Endodermal cell (in vitro differentiated cells): ENCODE results near the gene CDH26. TPM values are rescaled to one million over a fixed set of nuclear protein-coding genes. Genes with fewer than 3 reads are reported as not detected.

Experiments used
- DNase-seq: peaks from one replicate; pipeline ENCODE4 v3.0.0-alpha.2; 2017
- H3K27ac ChIP-seq: 2 replicates; pipeline ENCODE4 v1.5.1; 2013; ENCODE audit warnings: mild to moderate bottlenecking, low read depth, low read length, moderate library complexity
- H3K27me3 ChIP-seq: 2 replicates; pipeline ENCODE4 v1.6.1; 2013; ENCODE audit warnings: mild to moderate bottlenecking, low read length, moderate library complexity; ENCODE audit not compliant: insufficient read depth, control insufficient read depth, poor library complexity, severe bottlenecking
- H3K36me3 ChIP-seq: 2 replicates; pipeline ENCODE4 v1.7.0; 2013; ENCODE audit warnings: mild to moderate bottlenecking, low read length, moderate library complexity; ENCODE audit not compliant: control insufficient read depth, insufficient read depth
- H3K4me1 ChIP-seq: one replicate; pipeline ENCODE4 v1.7.0; 2013; ENCODE audit warnings: low read length; ENCODE audit not compliant: control insufficient read depth, insufficient read depth
- H3K4me3 ChIP-seq: 2 replicates; pipeline ENCODE4 v1.5.1; 2013; ENCODE audit warnings: mild to moderate bottlenecking, low read length, moderate library complexity
- H3K9ac ChIP-seq: 2 replicates; pipeline ENCODE4 v1.6.1; 2013; ENCODE audit warnings: mild to moderate bottlenecking, low read length, moderate library complexity; ENCODE audit not compliant: poor library complexity, severe bottlenecking; ENCODE audit errors: extremely low read depth
- H3K9me3 ChIP-seq: 2 replicates; pipeline ENCODE4 v1.6.1; 2013; ENCODE audit warnings: mild to moderate bottlenecking, low read length, moderate library complexity; ENCODE audit not compliant: control insufficient read depth
- H3K27ac Mint-ChIP-seq: 2 replicates; pipeline ENCODE4 v1.8.0; 2020; ENCODE audit warnings: mixed read lengths
- H3K27me3 Mint-ChIP-seq: 2 replicates; pipeline ENCODE4 v1.8.0; 2021; ENCODE audit warnings: mild to moderate bottlenecking, mixed read lengths; ENCODE audit not compliant: insufficient read depth
- H3K36me3 Mint-ChIP-seq: 2 replicates; pipeline ENCODE4 v1.8.0; 2020; ENCODE audit warnings: low read depth, mixed read lengths
- H3K4me1 Mint-ChIP-seq: 2 replicates; pipeline ENCODE4 v1.8.0; 2020; ENCODE audit warnings: mixed read lengths
- H3K4me3 Mint-ChIP-seq: 2 replicates; pipeline ENCODE4 v1.8.0; 2020; ENCODE audit warnings: mild to moderate bottlenecking, moderate library complexity, mixed read lengths
- H3K9me3 Mint-ChIP-seq: 2 replicates; pipeline ENCODE4 v1.8.0; 2020; ENCODE audit warnings: mild to moderate bottlenecking, mixed read lengths
- WGBS, 2 experiments: methylation state at CpG; one replicate each; pipeline versions ENCODE4 v1.1.5 to v1.1.7; 2013; ENCODE audit warnings: missing lambda C conversion rate in 2 of 2, mixed read lengths in 1 of 2; ENCODE audit not compliant: insufficient coverage in 1 of 2, insufficient read length in 1 of 2; 5-methylcytosine and 5-hydroxymethylcytosine counted together
- total RNA-seq, 2 donors: library from RNA; stranded (reverse); fragmentation: NEBNext Ultra II Directional in 1 of 2; extraction: Animal tissue kit (Norgen Biotek cat#: 25700) in 1 of 2; gene quantifications; 2 replicates in 1 of 2; 3 replicates in 1 of 2; pipeline ENCODE4 v1.2.1, GENCODE V29; 2021
- TF ChIP-seq, protein P1 (sequence below): fragments of 200-600 bp; sonication (generic); conservative IDR thresholded peaks from 2 replicates; pipeline ENCODE4 v1.5.0; 2021; ENCODE audit warnings: antibody characterized with exemption, mild to moderate bottlenecking

CDH26 gene
- total RNA-seq, 2 donors from 2014 or later: 0.97 to 2.0 TPM

GRCh38 chr20:59935457-59936185, 22.6 kb upstream of the CDH26 start:
- peaks cover 11% of the 10 kb centered on the region for H3K9me3 Mint-ChIP-seq
- H3K27ac Mint-ChIP-seq: no peak overlapping the region
- Histone ChIP-seq H3K27ac (no peak overlapping the region), H3K36me3 (no peaks in the 10 kb centered on the region), H3K4me1 (no peaks in the 10 kb centered on the region), H3K4me3 (no peak overlapping the region), H3K9me3 (no peaks in the 10 kb centered on the region), H3K9ac (no peak overlapping the region), H3K27me3 (peaks cover 11% of the 10 kb centered on the region)
- H3K27me3 Mint-ChIP-seq: peaks cover 49% of the 10 kb centered on the region
- no peak for DNase-seq
- H3K4me3 Mint-ChIP-seq: no peak overlapping the region
- WGBS, 2 experiments: 93 to 95% methylated on average over 2 to 7 of the region's 8 CpGs
- TF ChIP-seq, protein P1, sequence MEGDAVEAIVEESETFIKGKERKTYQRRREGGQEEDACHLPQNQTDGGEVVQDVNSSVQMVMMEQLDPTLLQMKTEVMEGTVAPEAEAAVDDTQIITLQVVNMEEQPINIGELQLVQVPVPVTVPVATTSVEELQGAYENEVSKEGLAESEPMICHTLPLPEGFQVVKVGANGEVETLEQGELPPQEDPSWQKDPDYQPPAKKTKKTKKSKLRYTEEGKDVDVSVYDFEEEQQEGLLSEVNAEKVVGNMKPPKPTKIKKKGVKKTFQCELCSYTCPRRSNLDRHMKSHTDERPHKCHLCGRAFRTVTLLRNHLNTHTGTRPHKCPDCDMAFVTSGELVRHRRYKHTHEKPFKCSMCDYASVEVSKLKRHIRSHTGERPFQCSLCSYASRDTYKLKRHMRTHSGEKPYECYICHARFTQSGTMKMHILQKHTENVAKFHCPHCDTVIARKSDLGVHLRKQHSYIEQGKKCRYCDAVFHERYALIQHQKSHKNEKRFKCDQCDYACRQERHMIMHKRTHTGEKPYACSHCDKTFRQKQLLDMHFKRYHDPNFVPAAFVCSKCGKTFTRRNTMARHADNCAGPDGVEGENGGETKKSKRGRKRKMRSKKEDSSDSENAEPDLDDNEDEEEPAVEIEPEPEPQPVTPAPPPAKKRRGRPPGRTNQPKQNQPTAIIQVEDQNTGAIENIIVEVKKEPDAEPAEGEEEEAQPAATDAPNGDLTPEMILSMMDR: no peak
- peaks cover 3% of the 10 kb centered on the region for H3K4me1 Mint-ChIP-seq
- peaks cover 7% of the 10 kb centered on the region for H3K36me3 Mint-ChIP-seq

- Histone ChIP-seq H3K36me3 (no peaks in the 10 kb centered on the region), H3K9ac (no peak overlapping the region), H3K4me3 (no peak overlapping the region), H3K27me3 (peaks cover 11% of the 10 kb centered on the region), H3K9me3 (no peaks in the 10 kb centered on the region), H3K27ac (no peak overlapping the region), H3K4me1 (no peaks in the 10 kb centered on the region)
- Mint-ChIP-seq H3K36me3 (peaks cover 7% of the 10 kb centered on the region), H3K27me3 (peaks cover 49% of the 10 kb centered on the region), H3K9me3 (peaks cover 11% of the 10 kb centered on the region), H3K4me1 (peaks cover 8% of the 10 kb centered on the region), H3K4me3 (no peak overlapping the region), H3K27ac (no peak overlapping the region)
- TF ChIP-seq, protein P1: no peak
- 89 to 100% methylated on average over 1 to 4 of the region's 4 CpGs for WGBS, 2 experiments
- DNase-seq: no peak
These were observed 21.8 kb upstream of the CDH26 start for GRCh38 chr20:59936409-59936808.

- no peaks in the 10 kb centered on the region for H3K9me3 ChIP-seq
- no peak overlapping the region for H3K4me3 ChIP-seq
- Mint-ChIP-seq H3K4me3 (no peak overlapping the region), H3K36me3 (peaks cover 8% of the 10 kb centered on the region), H3K27ac (no peak overlapping the region), H3K27me3 (peaks cover 45% of the 10 kb centered on the region), H3K4me1 (peaks cover 7% of the 10 kb centered on the region), H3K9me3 (peaks cover 11% of the 10 kb centered on the region)
- no peak for DNase-seq
- WGBS, 2 experiments: 90 to 100% methylated on average over 1 to 3 of the region's 3 CpGs
- H3K9ac ChIP-seq: no peak overlapping the region
- TF ChIP-seq, protein P1: no peak
- H3K4me1 ChIP-seq: no peaks in the 10 kb centered on the region
- peaks cover 11% of the 10 kb centered on the region for H3K27me3 ChIP-seq
- H3K27ac ChIP-seq: no peak overlapping the region
- H3K36me3 ChIP-seq: peaks cover under 1% of the 10 kb centered on the region
These were observed 21.1 kb upstream of the CDH26 start for GRCh38 chr20:59937150-59937549.
